ENCODE data around the gene ATP8A2.

The ATP8A2 gene

DNA sequence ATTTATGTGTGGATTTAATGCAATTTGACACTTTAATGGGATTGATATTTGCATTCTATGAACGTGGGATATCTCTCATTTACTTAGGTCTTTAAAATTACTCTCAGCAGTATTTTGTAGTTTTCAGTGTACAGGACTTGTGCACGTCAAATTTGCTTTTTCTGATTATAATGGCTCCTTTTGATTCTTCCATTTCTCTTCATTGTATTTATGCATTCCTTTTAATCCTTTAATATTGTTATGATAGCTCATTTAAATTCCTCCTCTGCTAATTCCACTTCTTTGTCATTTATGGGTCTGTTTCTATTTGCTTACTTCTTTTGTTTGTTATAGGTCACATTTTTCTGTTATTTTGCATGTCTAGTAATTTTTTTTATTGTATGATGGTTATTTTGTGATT lies 226.6 kb downstream of the ATP8A2 start:
- H3K9me3 ChIP-seq (ENCODE audit: control insufficient read depth, insufficient read depth, low read length) = no peaks in the 10 kb centered on the region
- peaks cover 2% of the 10 kb centered on the region for H3K4me1 ChIP-seq (ENCODE audit: control insufficient read depth, insufficient read depth, low read length)
- no peak overlapping the region for H3K4me3 ChIP-seq (ENCODE audit: low read depth, low read length)
- no peaks in the 10 kb centered on the region for H3K36me3 ChIP-seq (ENCODE audit: control insufficient read depth, insufficient read depth, low read length)
- no peak overlapping the region for H3K9ac ChIP-seq (ENCODE audit: low read depth, low read length)
- no peaks in the 10 kb centered on the region for H3K27me3 ChIP-seq (ENCODE audit: control insufficient read depth, insufficient read depth, low read length)

DNA sequence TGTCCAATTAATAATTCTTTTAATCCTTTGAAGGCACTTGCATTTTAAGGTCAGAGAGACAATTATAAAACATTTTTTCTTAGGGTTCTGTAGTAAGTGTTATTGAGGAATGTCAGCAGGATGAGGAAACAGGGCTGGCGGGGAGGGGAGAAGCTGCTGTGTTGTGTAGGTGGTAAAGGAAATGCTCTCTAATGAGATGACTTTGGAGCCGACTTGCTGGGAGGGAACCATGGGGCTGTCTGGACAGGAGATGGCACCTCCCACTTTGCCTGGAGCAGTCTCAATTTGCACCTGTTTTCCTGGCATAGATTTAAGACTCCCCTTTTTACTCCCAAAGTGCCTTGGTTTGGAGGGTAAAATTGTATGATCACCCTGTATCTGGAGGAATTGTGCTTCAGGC lies 230.4 kb downstream of the ATP8A2 start:
- no peaks in the 10 kb centered on the region for H3K27me3 ChIP-seq (ENCODE audit: control insufficient read depth, insufficient read depth, low read length)
- H3K4me1 ChIP-seq (ENCODE audit: control insufficient read depth, insufficient read depth, low read length) = peaks cover 2% of the 10 kb centered on the region
- no peak overlapping the region for H3K9ac ChIP-seq (ENCODE audit: low read depth, low read length)
- H3K4me3 ChIP-seq (ENCODE audit: low read depth, low read length) = no peak overlapping the region
- H3K9me3 ChIP-seq (ENCODE audit: control insufficient read depth, insufficient read depth, low read length) = no peaks in the 10 kb centered on the region
- H3K36me3 ChIP-seq (ENCODE audit: control insufficient read depth, insufficient read depth, low read length) = no peaks in the 10 kb centered on the region

DNA sequence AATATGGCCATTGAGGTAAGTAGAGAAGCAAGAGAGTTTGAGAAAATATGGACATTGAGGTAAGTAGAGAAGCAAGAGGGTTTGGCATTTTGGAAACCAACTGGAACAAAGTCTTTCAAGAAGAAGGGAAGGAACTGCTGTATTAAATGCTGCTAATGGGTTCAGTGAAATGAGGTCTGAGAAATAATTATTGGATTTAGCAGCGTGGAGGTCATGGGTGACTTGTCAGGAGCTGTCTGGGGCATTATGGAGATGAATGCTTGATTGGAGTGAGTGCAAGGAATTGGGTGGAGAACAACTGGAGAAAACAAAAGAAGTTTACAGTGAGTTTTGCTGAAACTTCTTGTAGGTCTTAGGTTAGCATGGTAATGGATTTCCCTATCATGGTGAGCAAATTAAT lies 232.3 kb downstream of the ATP8A2 start:
- Histone ChIP-seq H3K36me3 (ENCODE audit: control insufficient read depth, insufficient read depth, low read length) (no peaks in the 10 kb centered on the region), H3K4me1 (ENCODE audit: control insufficient read depth, insufficient read depth, low read length) (peaks cover 2% of the 10 kb centered on the region), H3K4me3 (ENCODE audit: low read depth, low read length) (no peak overlapping the region), H3K9me3 (ENCODE audit: control insufficient read depth, insufficient read depth, low read length) (no peaks in the 10 kb centered on the region), H3K9ac (ENCODE audit: low read depth, low read length) (no peak overlapping the region), H3K27me3 (ENCODE audit: control insufficient read depth, insufficient read depth, low read length) (no peaks in the 10 kb centered on the region)

DNA sequence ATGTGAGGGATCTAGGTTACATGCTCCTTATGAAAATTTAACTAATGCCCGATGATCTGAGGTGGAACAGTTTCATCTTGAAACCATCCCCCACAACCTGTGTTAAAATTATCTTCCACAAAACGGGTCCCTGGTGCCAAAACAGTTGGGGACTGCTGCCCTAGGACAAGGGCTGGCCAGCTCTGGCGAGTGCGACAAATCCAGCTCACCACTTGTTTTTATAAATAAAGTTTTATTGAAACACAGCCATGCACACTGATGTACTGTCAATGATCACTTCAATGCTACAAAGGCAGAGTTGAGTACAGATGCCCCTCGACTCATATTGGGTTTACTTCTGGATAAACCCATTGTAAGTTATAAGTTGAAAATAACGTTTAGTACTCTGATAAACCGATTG lies 235.3 kb downstream of the ATP8A2 start:
- Histone ChIP-seq H3K9ac (ENCODE audit: low read depth, low read length) (no peak overlapping the region), H3K4me1 (ENCODE audit: control insufficient read depth, insufficient read depth, low read length) (peaks cover 2% of the 10 kb centered on the region), H3K36me3 (ENCODE audit: control insufficient read depth, insufficient read depth, low read length) (no peaks in the 10 kb centered on the region), H3K4me3 (ENCODE audit: low read depth, low read length) (no peak overlapping the region), H3K9me3 (ENCODE audit: control insufficient read depth, insufficient read depth, low read length) (no peaks in the 10 kb centered on the region), H3K27me3 (ENCODE audit: control insufficient read depth, insufficient read depth, low read length) (no peaks in the 10 kb centered on the region)

DNA sequence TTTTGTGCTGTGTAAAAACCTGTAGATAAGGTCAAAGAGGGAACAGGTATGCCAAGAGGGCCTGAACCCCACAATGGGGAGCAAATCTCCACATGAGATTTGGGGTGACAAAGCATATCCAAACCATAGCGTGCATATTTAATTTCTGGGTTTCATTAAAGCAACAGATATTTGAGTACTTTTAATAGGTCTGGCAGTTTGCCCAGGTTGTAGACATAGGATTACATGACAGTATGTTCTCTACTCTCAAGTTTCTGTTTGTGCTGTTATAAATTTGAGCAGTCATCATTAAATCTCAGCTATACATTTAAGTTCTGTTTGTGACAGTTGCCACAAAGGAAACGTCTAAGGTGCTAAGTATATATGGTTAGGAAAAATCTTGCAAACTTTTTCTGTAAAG lies 236.4 kb downstream of the ATP8A2 start:
- Histone ChIP-seq H3K4me1 (ENCODE audit: control insufficient read depth, insufficient read depth, low read length) (no peaks in the 10 kb centered on the region), H3K9ac (ENCODE audit: low read depth, low read length) (no peak overlapping the region), H3K9me3 (ENCODE audit: control insufficient read depth, insufficient read depth, low read length) (no peaks in the 10 kb centered on the region), H3K36me3 (ENCODE audit: control insufficient read depth, insufficient read depth, low read length) (no peaks in the 10 kb centered on the region), H3K27me3 (ENCODE audit: control insufficient read depth, insufficient read depth, low read length) (no peaks in the 10 kb centered on the region), H3K4me3 (ENCODE audit: low read depth, low read length) (no peak overlapping the region)

DNA sequence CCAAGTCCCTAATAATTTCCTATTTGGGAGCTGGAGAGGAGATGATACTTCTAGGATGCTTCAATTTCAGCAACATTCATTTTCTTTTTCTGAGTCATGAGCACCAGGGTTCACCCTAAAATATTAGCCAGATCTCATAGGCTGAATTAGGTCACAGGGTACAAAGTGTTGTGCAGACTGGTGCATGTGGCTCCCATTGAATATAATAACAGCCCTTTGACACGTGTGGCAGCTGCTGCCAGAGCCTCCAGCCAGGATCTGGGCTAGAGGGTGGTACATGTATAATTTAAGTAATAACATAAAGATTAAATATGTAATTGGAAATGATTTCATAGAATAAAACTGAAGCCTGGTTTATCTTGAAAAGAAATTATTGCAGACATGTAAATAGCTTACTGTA lies 244.9 kb downstream of the ATP8A2 start:
- Histone ChIP-seq H3K4me3 (ENCODE audit: low read depth, low read length) (no peak overlapping the region), H3K9me3 (ENCODE audit: control insufficient read depth, insufficient read depth, low read length) (no peaks in the 10 kb centered on the region), H3K4me1 (ENCODE audit: control insufficient read depth, insufficient read depth, low read length) (no peaks in the 10 kb centered on the region), H3K27me3 (ENCODE audit: control insufficient read depth, insufficient read depth, low read length) (no peaks in the 10 kb centered on the region), H3K36me3 (ENCODE audit: control insufficient read depth, insufficient read depth, low read length) (no peaks in the 10 kb centered on the region), H3K9ac (ENCODE audit: low read depth, low read length) (no peak overlapping the region)

DNA sequence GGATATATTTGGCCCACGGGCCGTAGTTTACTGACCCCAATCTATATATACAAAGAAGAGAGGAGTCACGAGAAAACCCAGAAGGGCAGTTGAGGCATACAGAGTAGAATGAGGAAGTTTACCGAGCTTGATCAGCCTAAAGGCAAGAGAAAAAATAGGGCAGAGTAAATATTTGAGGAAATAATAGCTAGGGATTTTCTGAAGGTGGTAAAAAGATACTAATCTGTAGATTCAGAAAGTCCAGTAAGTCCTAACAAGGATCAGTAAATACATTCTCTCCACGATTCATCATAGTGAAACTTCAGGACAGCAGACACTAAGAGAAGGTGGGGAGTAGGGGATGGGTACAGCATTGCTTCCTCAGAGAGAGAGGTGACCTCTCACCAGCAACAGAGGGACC lies 248.1 kb downstream of the ATP8A2 start:
- H3K4me1 ChIP-seq (ENCODE audit: control insufficient read depth, insufficient read depth, low read length) = no peaks in the 10 kb centered on the region
- no peaks in the 10 kb centered on the region for H3K36me3 ChIP-seq (ENCODE audit: control insufficient read depth, insufficient read depth, low read length)
- H3K4me3 ChIP-seq (ENCODE audit: low read depth, low read length) = no peak overlapping the region
- no peak overlapping the region for H3K9ac ChIP-seq (ENCODE audit: low read depth, low read length)
- H3K9me3 ChIP-seq (ENCODE audit: control insufficient read depth, insufficient read depth, low read length) = no peaks in the 10 kb centered on the region
- no peaks in the 10 kb centered on the region for H3K27me3 ChIP-seq (ENCODE audit: control insufficient read depth, insufficient read depth, low read length)

DNA sequence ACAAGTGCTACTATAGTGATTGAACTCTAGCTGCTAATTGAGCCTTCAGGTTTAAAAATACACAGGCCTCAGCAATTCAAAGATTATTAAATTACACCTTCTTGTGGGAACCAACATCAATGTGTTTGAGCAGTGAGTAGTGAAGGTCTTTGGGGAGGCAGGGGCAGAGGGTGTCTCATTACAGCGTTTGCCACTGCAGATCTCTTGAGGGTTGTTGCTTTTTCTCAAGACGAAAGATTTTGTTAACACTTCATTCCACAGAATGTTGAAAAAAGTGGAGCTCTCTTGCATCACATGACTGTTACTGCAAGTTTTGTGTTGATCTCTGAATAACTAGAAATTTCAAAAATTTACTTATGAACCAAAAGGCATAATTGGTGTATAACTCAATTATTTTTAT lies 253.6 kb downstream of the ATP8A2 start:
- H3K9me3 ChIP-seq (ENCODE audit: control insufficient read depth, insufficient read depth, low read length) = no peaks in the 10 kb centered on the region
- no peak overlapping the region for H3K9ac ChIP-seq (ENCODE audit: low read depth, low read length)
- no peaks in the 10 kb centered on the region for H3K27me3 ChIP-seq (ENCODE audit: control insufficient read depth, insufficient read depth, low read length)
- no peaks in the 10 kb centered on the region for H3K4me1 ChIP-seq (ENCODE audit: control insufficient read depth, insufficient read depth, low read length)
- H3K36me3 ChIP-seq (ENCODE audit: control insufficient read depth, insufficient read depth, low read length) = no peaks in the 10 kb centered on the region
- H3K4me3 ChIP-seq (ENCODE audit: low read depth, low read length) = no peak overlapping the region

DNA sequence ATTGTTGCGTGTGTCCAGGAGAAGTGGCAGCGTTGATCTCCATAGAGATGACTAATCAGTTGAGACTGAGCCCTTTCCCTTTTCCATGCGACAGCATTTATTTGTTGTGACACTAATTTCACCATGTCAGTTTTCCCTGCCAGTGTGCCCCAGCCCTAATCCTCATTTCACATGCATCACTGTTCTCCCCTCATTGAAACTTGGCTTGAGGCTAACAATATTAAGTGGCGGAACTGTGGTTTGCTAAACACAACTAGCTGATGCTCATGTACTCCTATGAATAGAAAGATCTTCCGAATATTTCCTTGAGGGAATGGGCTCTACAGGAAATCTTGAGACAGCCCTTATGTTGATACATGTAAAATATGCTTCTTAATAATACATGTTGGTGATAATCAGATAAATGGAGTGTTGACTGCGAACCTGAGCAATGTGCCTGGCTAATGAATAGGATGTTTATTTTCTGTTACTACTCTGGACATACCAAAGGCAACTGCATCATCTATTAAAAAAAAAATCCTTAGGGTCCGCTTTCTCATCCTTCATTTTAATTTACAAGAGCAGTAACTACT lies 258.6 kb downstream of the ATP8A2 start:
- Histone ChIP-seq H3K4me1 (ENCODE audit: control insufficient read depth, insufficient read depth, low read length) (peaks cover 11% of the 10 kb centered on the region), H3K4me3 (ENCODE audit: low read depth, low read length) (no peak overlapping the region), H3K27me3 (ENCODE audit: control insufficient read depth, insufficient read depth, low read length) (no peaks in the 10 kb centered on the region), H3K36me3 (ENCODE audit: control insufficient read depth, insufficient read depth, low read length) (no peaks in the 10 kb centered on the region), H3K9me3 (ENCODE audit: control insufficient read depth, insufficient read depth, low read length) (no peaks in the 10 kb centered on the region), H3K9ac (ENCODE audit: low read depth, low read length) (no peak overlapping the region)

DNA sequence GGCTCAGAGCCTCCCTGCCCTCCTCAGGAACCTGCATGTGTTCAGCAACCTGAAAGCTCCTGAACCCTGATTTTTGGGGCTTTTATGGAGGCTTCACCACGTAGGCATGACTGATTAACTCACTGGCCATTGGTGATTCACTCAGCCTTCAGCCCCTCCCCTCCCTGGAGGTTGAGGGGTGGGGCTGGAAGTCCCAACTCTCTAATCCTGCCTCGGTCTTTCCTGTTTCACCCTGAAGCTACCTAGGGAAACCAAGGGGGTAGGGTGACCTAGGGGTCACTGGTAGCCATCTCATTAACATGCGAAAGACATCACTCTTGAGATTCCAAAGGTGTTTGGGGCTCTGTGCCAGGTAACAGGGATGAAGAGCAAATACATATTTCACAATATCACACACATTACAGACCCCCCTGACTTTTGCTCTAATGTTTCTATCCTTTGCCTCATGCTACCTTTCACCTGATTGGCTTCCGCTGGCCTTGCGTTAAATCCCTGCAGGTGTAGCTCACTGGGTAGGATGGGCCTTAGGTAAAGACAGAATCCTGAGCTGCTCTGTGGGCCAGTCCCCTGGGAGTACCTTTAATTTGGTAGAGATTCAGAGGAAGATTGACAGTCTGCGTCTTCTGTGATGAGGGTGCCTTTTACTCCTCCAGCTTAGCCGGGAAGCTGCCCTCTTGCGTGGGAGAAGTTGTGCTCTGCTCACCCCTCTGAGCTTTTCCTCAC lies 260.6 kb downstream of the ATP8A2 start:
- no peak overlapping the region for H3K9ac ChIP-seq (ENCODE audit: low read depth, low read length)

DNA sequence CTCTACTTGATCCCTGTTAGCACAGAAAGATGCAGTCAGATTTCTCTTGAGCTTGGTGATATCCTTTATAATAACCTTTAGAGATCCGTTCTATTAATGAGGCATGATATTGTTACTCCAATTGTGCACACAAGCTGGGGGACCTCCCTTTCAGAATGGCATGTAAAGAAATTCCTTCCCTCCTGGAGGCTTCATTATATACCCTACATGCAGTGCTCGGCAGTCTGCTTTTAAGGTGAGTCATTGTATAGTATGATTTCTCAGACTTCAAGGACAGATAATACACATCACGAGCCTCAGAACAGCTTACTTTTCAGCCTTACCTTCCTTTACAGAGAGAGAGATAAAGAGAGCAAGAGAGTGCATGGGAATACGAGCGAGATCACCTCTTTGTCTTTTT lies 261.3 kb downstream of the ATP8A2 start:
- H3K9ac ChIP-seq (ENCODE audit: low read depth, low read length) = no peak overlapping the region
- H3K27me3 ChIP-seq (ENCODE audit: control insufficient read depth, insufficient read depth, low read length) = no peaks in the 10 kb centered on the region
- H3K9me3 ChIP-seq (ENCODE audit: control insufficient read depth, insufficient read depth, low read length) = no peaks in the 10 kb centered on the region
- peaks cover 11% of the 10 kb centered on the region for H3K4me1 ChIP-seq (ENCODE audit: control insufficient read depth, insufficient read depth, low read length)
- H3K36me3 ChIP-seq (ENCODE audit: control insufficient read depth, insufficient read depth, low read length) = no peaks in the 10 kb centered on the region
- H3K4me3 ChIP-seq (ENCODE audit: low read depth, low read length) = no peak overlapping the region

More for the DNA sequence above, 260.6 kb downstream of the ATP8A2 start:
- no peaks in the 10 kb centered on the region for H3K9me3 ChIP-seq (ENCODE audit: control insufficient read depth, insufficient read depth, low read length)
- H3K27me3 ChIP-seq (ENCODE audit: control insufficient read depth, insufficient read depth, low read length) = no peaks in the 10 kb centered on the region
- H3K4me3 ChIP-seq (ENCODE audit: low read depth, low read length) = no peak overlapping the region
- H3K36me3 ChIP-seq (ENCODE audit: control insufficient read depth, insufficient read depth, low read length) = no peaks in the 10 kb centered on the region
- peaks cover 11% of the 10 kb centered on the region for H3K4me1 ChIP-seq (ENCODE audit: control insufficient read depth, insufficient read depth, low read length)

DNA sequence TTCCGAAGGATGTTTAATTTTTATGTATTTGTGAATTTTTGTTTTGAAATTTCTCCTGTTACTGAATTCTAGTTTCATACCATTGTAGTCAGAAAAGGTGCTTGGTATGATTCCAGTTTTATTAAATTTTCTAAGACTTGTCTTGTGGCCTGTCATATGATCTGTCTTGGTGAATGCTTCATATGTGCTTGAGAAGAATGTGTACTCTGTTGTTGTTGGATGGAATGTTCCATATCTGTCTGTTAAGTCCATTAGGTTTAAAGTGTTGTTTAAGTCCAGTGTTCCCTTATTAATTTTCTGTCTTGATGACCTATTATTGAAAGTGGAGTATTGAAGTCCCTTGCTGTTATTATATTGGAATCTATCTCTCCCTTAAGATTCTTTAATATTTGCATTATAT lies 273.9 kb downstream of the ATP8A2 start:
- Histone ChIP-seq H3K36me3 (ENCODE audit: control insufficient read depth, insufficient read depth, low read length) (no peaks in the 10 kb centered on the region), H3K9ac (ENCODE audit: low read depth, low read length) (no peak overlapping the region), H3K4me3 (ENCODE audit: low read depth, low read length) (no peak overlapping the region), H3K27me3 (ENCODE audit: control insufficient read depth, insufficient read depth, low read length) (no peaks in the 10 kb centered on the region), H3K9me3 (ENCODE audit: control insufficient read depth, insufficient read depth, low read length) (no peaks in the 10 kb centered on the region), H3K4me1 (ENCODE audit: control insufficient read depth, insufficient read depth, low read length) (no peaks in the 10 kb centered on the region)

Data from iPS-15b (cell line).